Left lobe of liver (tissue), 2 donors: Measurements from ENCODE around the gene SLC2A8. TPM values are rescaled to one million over a fixed set of nuclear protein-coding genes. Genes with fewer than 3 reads are reported as not detected.

Experiments
- ATAC-seq: fragments of 200-7000 bp; cut with Tn5 transposase; one replicate; pipeline ENCODE4 v1.9.1; 2020; ENCODE audit warnings: mild to moderate bottlenecking, moderate library complexity
- DNase-seq: peaks from one replicate; pipeline ENCODE4 v3.0.0-alpha.2; 2020; ENCODE audit warnings: low spot score
- total RNA-seq: library from RNA; stranded (reverse); gene quantifications from one replicate; pipeline ENCODE4 v1.2.1, GENCODE V29; 2021
- donor health status: DM: no; HTN: no; CAD: no; lungs with moderate emphysema.
- donor health status: DM: no; HTN: yes; CAD: no.

The SLC2A8 gene
- total RNA-seq, 1 donor from 2014 or later, result 26.3 TPM

- DNase-seq, result no peak
- ATAC-seq, result no peak
Observed at GRCh38 chr9:127398715-127399400, 1.9 kb downstream of the SLC2A8 start.

- DNase-seq (no peak), ATAC-seq (no peak)
Observed at GRCh38 chr9:127399736-127400269, 2.8 kb downstream of the SLC2A8 start.

- DNase-seq (no peak), ATAC-seq (no peak)
Observed at GRCh38 chr9:127402401-127403090, 5.6 kb downstream of the SLC2A8 start.

- ATAC-seq (no peak), DNase-seq (no peak)
Observed at GRCh38 chr9:127403507-127404192, 6.7 kb downstream of the SLC2A8 start.

GRCh38 chr9:127404631-127405030, 7.7 kb downstream of the SLC2A8 start:
- no peak for ATAC-seq
- no peak for DNase-seq

- ATAC-seq, result no peak
Observed at GRCh38 chr9:127405344-127406125, 8.6 kb downstream of the SLC2A8 start.

GRCh38 chr9:127406799-127407491, 10.0 kb downstream of the SLC2A8 start:
- no peak for DNase-seq
- peak; percentile 39 for ATAC-seq

More at GRCh38 chr9:127405344-127406125, 8.6 kb downstream of the SLC2A8 start:
- DNase-seq, result no peak

GRCh38 chr9:127407492-127407843, 10.5 kb downstream of the SLC2A8 start:
- ATAC-seq, result peak; percentile 78

GRCh38 chr9:127411122-127411521, 14.2 kb downstream of the SLC2A8 start:
- DNase-seq (no peak), ATAC-seq (no peak)

More at GRCh38 chr9:127407492-127407843, 10.5 kb downstream of the SLC2A8 start:
- DNase-seq, result no peak

GRCh38 chr9:127415141-127415540, 18.2 kb downstream of the SLC2A8 start:
- no peak for ATAC-seq

GRCh38 chr9:127415657-127416056, 18.7 kb downstream of the SLC2A8 start:
- no peak for DNase-seq
- no peak for ATAC-seq

More at GRCh38 chr9:127415141-127415540, 18.2 kb downstream of the SLC2A8 start:
- no peak for DNase-seq

GRCh38 chr9:127417131-127418036, 20.4 kb downstream of the SLC2A8 start:
- ATAC-seq (peak; percentile 56), DNase-seq (no peak)

GRCh38 chr9:127418037-127418471, 21.1 kb downstream of the SLC2A8 start:
- DNase-seq (no peak), ATAC-seq (peak; percentile 33)

GRCh38 chr9:127419348-127419747, 22.4 kb downstream of the SLC2A8 start:
- no peak for DNase-seq
- no peak for ATAC-seq

- no peak for DNase-seq
- ATAC-seq, result peak; percentile 5
Observed at GRCh38 chr9:127421057-127421456, 24.1 kb downstream of the SLC2A8 start.

GRCh38 chr9:127422133-127422782, 25.3 kb downstream of the SLC2A8 start:
- DNase-seq (no peak), ATAC-seq (no peak)

GRCh38 chr9:127422787-127423186, 25.8 kb downstream of the SLC2A8 start:
- ATAC-seq (no peak), DNase-seq (no peak)

GRCh38 chr9:127423476-127423933, 26.5 kb downstream of the SLC2A8 start:
- no peak for DNase-seq
- peak; percentile 6 for ATAC-seq
